T-cell (primary cell): ENCODE data around the gene CACNA1S. TPM values are rescaled to one million over a fixed set of nuclear protein-coding genes. Genes with fewer than 3 reads are reported as not detected.
A peak's percentile ranks its signal among the peaks of the same experiment; 100 is the strongest.

Experiments
- ATAC-seq, 4 experiments: fragments of 200-7000 bp in 3 of 4; fragments of 150-1000 bp in 1 of 4; cut with Tn5 transposase; replicated peaks in 1 of 4; 1 replicate in 3 of 4; 2 replicates in 1 of 4; pipeline ENCODE4 v1.10.0; 2021; ENCODE audit warnings: moderate library complexity in 3 of 4, mild to moderate bottlenecking in 2 of 4, moderate number of reproducible peaks in 1 of 4
- CTCF ChIA-PET, 2 donors: fragments of 300-600 bp; sonication (Branson Sonifier 250); formaldehyde crosslinking; loops; one replicate each; lab custom pipeline; 2022; ENCODE audit warnings: antibody characterized with exemption in 2 of 2; lab: Charles Lee
- POLR2A ChIA-PET, 2 donors: fragments of 300-600 bp; sonication (Branson Sonifier 250); formaldehyde crosslinking; loops; one replicate each; lab custom pipeline; 2022; ENCODE audit warnings: antibody characterized with exemption in 2 of 2; lab: Charles Lee
- DNase-seq, 35 experiments: peaks; one replicate each; pipeline versions ENCODE4 v3.0.0 to v3.0.0-alpha.2; 2013 to 2023
- H3K27ac ChIP-seq: one replicate; pipeline ENCODE4 v1.5.1; 2013; ENCODE audit warnings: low read length
- H3K27me3 ChIP-seq, 2 experiments: replicated peaks in 1 of 2; 1 replicate in 1 of 2; 2 replicates in 1 of 2; pipeline versions ENCODE4 v1.6.1 to v1.7.0; 2013; ENCODE audit warnings: low read length in 1 of 2, mixed read lengths in 1 of 2; ENCODE audit not compliant: control insufficient read depth in 2 of 2, insufficient read depth in 2 of 2; ENCODE audit errors: extremely low read depth in 1 of 2
- H3K36me3 ChIP-seq, 2 donors: 1 replicate in 1 of 2; 2 replicates in 1 of 2; pipeline versions ENCODE4 v1.6.1 to v1.7.0; 2013; ENCODE audit warnings: low read length in 1 of 2; ENCODE audit not compliant: control insufficient read depth in 2 of 2, insufficient read depth in 1 of 2; ENCODE audit errors: extremely low read depth in 1 of 2
- H3K4me1 ChIP-seq, 2 experiments: 1 replicate in 1 of 2; 2 replicates in 1 of 2; pipeline versions ENCODE4 v1.6.1 to v1.7.0; 2013; ENCODE audit warnings: low read length in 2 of 2, mixed read lengths in 1 of 2; ENCODE audit not compliant: insufficient read depth in 2 of 2, control insufficient read depth in 1 of 2; ENCODE audit errors: extremely low read depth in 1 of 2
- H3K4me3 ChIP-seq, 2 donors: 1 replicate in 1 of 2; 2 replicates in 1 of 2; pipeline versions ENCODE4 v1.5.1 to v1.7.0; 2013; ENCODE audit warnings: mild to moderate bottlenecking in 2 of 2, low read length in 1 of 2, moderate library complexity in 1 of 2; ENCODE audit not compliant: control insufficient read depth in 1 of 2; ENCODE audit errors: extremely low read depth in 1 of 2
- H3K9me3 ChIP-seq: 2 replicates; pipeline ENCODE4 v1.7.0; 2013
- H3K27ac Mint-ChIP-seq, 2 donors: one replicate each; pipeline ENCODE4 v1.8.0; 2020 to 2021; ENCODE audit warnings: mild to moderate bottlenecking in 2 of 2, mixed read lengths in 2 of 2
- H3K27me3 Mint-ChIP-seq, 2 donors: one replicate each; pipeline ENCODE4 v1.8.0; 2021 to 2022; ENCODE audit warnings: mixed read lengths in 2 of 2
- H3K36me3 Mint-ChIP-seq: one replicate; pipeline ENCODE4 v1.8.0; 2021; ENCODE audit warnings: mixed read lengths
- H3K4me1 Mint-ChIP-seq, 3 donors: one replicate each; pipeline ENCODE4 v1.8.0; 2020 to 2022; ENCODE audit warnings: mixed read lengths in 3 of 3, mild to moderate bottlenecking in 1 of 3
- H3K4me3 Mint-ChIP-seq, 3 donors: one replicate each; pipeline ENCODE4 v1.8.0; 2020 to 2022; ENCODE audit warnings: mild to moderate bottlenecking in 3 of 3, mixed read lengths in 3 of 3, moderate library complexity in 3 of 3
- H3K9me3 Mint-ChIP-seq, 3 donors: one replicate each; pipeline ENCODE4 v1.8.0; 2020 to 2022; ENCODE audit warnings: mixed read lengths in 3 of 3
- WGBS: methylation state at CpG from one replicate; pipeline ENCODE4 v1.1.5; 2013; ENCODE audit warnings: missing lambda C conversion rate; ENCODE audit not compliant: insufficient coverage; 5-methylcytosine and 5-hydroxymethylcytosine counted together
- total RNA-seq, 35 experiments: library from RNA in 6 of 35; stranded (reverse) in 6 of 35; fragments of 120-200 nt in 1 of 35; gene quantifications; one replicate each; pipeline versions ENCODE4 v1.2.1 to v1.2.4 and lab custom pipeline; 2013 to 2026

The CACNA1S gene
- total RNA-seq, 5 donors from 2014 or later (not counting 1 experiment from before 2014, with no cell fraction given), result not detected

- no peaks in the 10 kb centered on the region for H3K27me3 Mint-ChIP-seq
- H3K4me3 ChIP-seq, result peak overlapping the region; percentile 71 to 84
- H3K4me1 Mint-ChIP-seq, result peaks cover 4 to 21% (median 20%) of the 10 kb centered on the region in 3 donors
- H3K9me3 ChIP-seq, result no peaks in the 10 kb centered on the region
- H3K27ac Mint-ChIP-seq, result peak overlapping the region; percentile 83 to 90
- H3K27me3 ChIP-seq, result peaks cover 2 to 12% of the 10 kb centered on the region in 2 experiments
- H3K27ac ChIP-seq, result peak overlapping the region; percentile 16
- peak; percentile 87 to 89 (median 89) for ATAC-seq
- no peaks in the 10 kb centered on the region for H3K36me3 Mint-ChIP-seq
- H3K36me3 ChIP-seq, result no peaks in the 10 kb centered on the region
- CTCF ChIA-PET, result interaction anchor here (0.7 to 1.8 kb wide), 12 partner anchors 8 to 590 kb away, joined by 3 to 10 read pairs (median 5); partner anchors contain the start of gene TMEM9 (in 1 of the 2)
- peaks cover 3 to 22% of the 10 kb centered on the region in 2 experiments for H3K4me1 ChIP-seq
- H3K4me3 Mint-ChIP-seq, result peak overlapping the region; percentile 84 to 90 (median 88)
- 2% methylated on average over 87 of the region's 88 CpGs for WGBS
- H3K9me3 Mint-ChIP-seq, result no peaks in the 10 kb centered on the region
- POLR2A ChIA-PET, result interaction anchor here (0.6 kb wide), 7 partner anchors 27 to 175 kb away, joined by 3 to 6 read pairs (median 4); no protein-coding TSS in a partner anchor
- DNase-seq, result peak; percentile 44 to 82 (median 61)
Observed at GRCh38 chr1:201114245-201115131, 2.3 kb upstream of the CACNA1S start.

- Histone ChIP-seq H3K4me3 (peak overlapping the region; percentile 71 to 84), H3K36me3 (no peaks in the 10 kb centered on the region), H3K9me3 (no peaks in the 10 kb centered on the region), H3K4me1 (peaks cover 3 to 18% of the 10 kb centered on the region in 2 experiments), H3K27ac (peak overlapping the region; percentile 16), H3K27me3 (peaks cover 2 to 12% of the 10 kb centered on the region in 2 experiments)
- Mint-ChIP-seq H3K4me3 (peak overlapping the region; percentile 84 to 90 (median 88)), H3K36me3 (no peaks in the 10 kb centered on the region), H3K4me1 (peaks cover 0 to 19% (median 14%) of the 10 kb centered on the region in 3 donors), H3K27ac (peak overlapping the region; percentile 62 to 63), H3K9me3 (no peaks in the 10 kb centered on the region), H3K27me3 (no peaks in the 10 kb centered on the region)
- no peak for DNase-seq
- ChIA-PET CTCF (interaction anchor here (0.5 to 1.8 kb wide), 13 partner anchors 9 to 591 kb away, joined by 3 to 10 read pairs (median 5); partner anchors contain the start of gene TMEM9 (in 1 of the 2)), POLR2A (interaction anchor here (0.5 to 0.6 kb wide), 6 partner anchors 27 to 847 kb away, joined by 3 to 7 read pairs (median 6); no protein-coding TSS in a partner anchor)
- peak in 2 of 4 experiments; percentile 0 to 2 for ATAC-seq
- WGBS, result 50% methylated on average over 2 of the region's 17 CpGs
Observed at GRCh38 chr1:201113451-201114244, 1.4 kb upstream of the CACNA1S start.

GRCh38 chr1:201112926-201113325 lies 700 bp upstream of the CACNA1S start:
- H3K36me3 Mint-ChIP-seq, result no peaks in the 10 kb centered on the region
- H3K27ac Mint-ChIP-seq, result peak overlapping the region; percentile 22 to 59

DNA sequence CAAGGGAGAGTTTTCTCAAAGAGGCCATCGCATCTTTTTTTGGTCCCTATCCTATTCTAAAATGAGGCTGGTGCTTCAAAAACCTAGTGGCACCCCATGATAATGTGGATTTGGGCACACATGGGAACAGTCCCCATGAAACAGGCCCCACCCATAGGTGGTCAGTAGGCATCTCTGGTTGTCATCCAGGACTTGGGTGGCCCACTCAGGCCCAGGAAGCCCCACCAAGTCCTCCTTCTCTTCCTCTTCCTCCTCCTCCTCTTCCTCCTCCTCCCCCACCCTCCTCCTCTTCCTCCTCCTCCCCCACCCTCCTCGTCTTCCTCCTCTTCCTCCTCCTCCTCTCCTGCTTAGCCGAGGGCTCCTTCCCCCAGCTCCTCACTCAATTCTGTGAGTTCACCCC lies 554 bp downstream of the CACNA1S start:
- WGBS, result 80% methylated on average over 1 of the region's 3 CpGs
- no peak overlapping the region for H3K4me3 Mint-ChIP-seq
- no peaks in the 10 kb centered on the region for H3K27me3 Mint-ChIP-seq
- Histone ChIP-seq H3K4me3 (no peak overlapping the region), H3K27me3 (peaks cover 0 to 12% of the 10 kb centered on the region in 2 experiments), H3K9me3 (no peaks in the 10 kb centered on the region), H3K4me1 (peaks cover 3 to 18% of the 10 kb centered on the region in 2 experiments), H3K36me3 (no peaks in the 10 kb centered on the region), H3K27ac (no peak overlapping the region)
- DNase-seq, result no peak
- H3K9me3 Mint-ChIP-seq, result no peaks in the 10 kb centered on the region
- ATAC-seq, result no peak
- H3K4me1 Mint-ChIP-seq, result peaks cover 0 to 19% (median 14%) of the 10 kb centered on the region in 3 donors
- no peaks in the 10 kb centered on the region for H3K36me3 Mint-ChIP-seq
- CTCF ChIA-PET, result interaction anchor here in 1 of 2 donors (0.7 to 1.0 kb wide), 3 partner anchors 7 to 509 kb away, joined by 3 to 8 read pairs (median 3); no protein-coding TSS in a partner anchor
- POLR2A ChIA-PET, result no interaction called here
- H3K27ac Mint-ChIP-seq, result no peak overlapping the region

More at GRCh38 chr1:201112926-201113325, 700 bp upstream of the CACNA1S start:
- H3K27ac ChIP-seq, result no peak overlapping the region
- no peak overlapping the region for H3K4me3 ChIP-seq
- peaks cover 2 to 12% of the 10 kb centered on the region in 2 experiments for H3K27me3 ChIP-seq
- WGBS, result no CpG with 5 or more reads among the region's 3 CpGs
- no peaks in the 10 kb centered on the region for H3K9me3 ChIP-seq
- no peak for ATAC-seq
- Mint-ChIP-seq H3K4me1 (peaks cover 0 to 19% (median 14%) of the 10 kb centered on the region in 3 donors), H3K4me3 (peak overlapping the region in 2 of 3 donors; percentile 49 to 90), H3K27me3 (no peaks in the 10 kb centered on the region), H3K9me3 (no peaks in the 10 kb centered on the region)
- POLR2A ChIA-PET, result no interaction called here
- H3K36me3 ChIP-seq, result no peaks in the 10 kb centered on the region
- CTCF ChIA-PET, result interaction anchor here (0.7 to 1.8 kb wide), 2 partner anchors 140 to 147 kb away, joined by 5 read pairs; no protein-coding TSS in a partner anchor
- H3K4me1 ChIP-seq, result peaks cover 3 to 18% of the 10 kb centered on the region in 2 experiments
- no peak for DNase-seq

GRCh38 chr1:201111156-201111555 lies 1.1 kb downstream of the CACNA1S start:
- 72% methylated on average over 4 of the region's 7 CpGs for WGBS

More at GRCh38 chr1:201111156-201111555, 1.1 kb downstream of the CACNA1S start:
- Histone ChIP-seq H3K27me3 (peaks cover 0 to 12% of the 10 kb centered on the region in 2 experiments), H3K9me3 (no peaks in the 10 kb centered on the region), H3K27ac (no peak overlapping the region), H3K4me1 (peaks cover 3 to 18% of the 10 kb centered on the region in 2 experiments), H3K4me3 (no peak overlapping the region), H3K36me3 (no peaks in the 10 kb centered on the region)
- no peak for DNase-seq
- ChIA-PET POLR2A (no interaction called here), CTCF (interaction anchor here in 1 of 2 donors (0.7 to 1.0 kb wide), 3 partner anchors 8 to 509 kb away, joined by 3 to 8 read pairs (median 3); no protein-coding TSS in a partner anchor)
- H3K4me1 Mint-ChIP-seq, result peaks cover 0 to 14% (median 12%) of the 10 kb centered on the region in 3 donors
- no peak overlapping the region for H3K27ac Mint-ChIP-seq
- ATAC-seq, result no peak
- no peaks in the 10 kb centered on the region for H3K36me3 Mint-ChIP-seq
- no peaks in the 10 kb centered on the region for H3K9me3 Mint-ChIP-seq
- no peaks in the 10 kb centered on the region for H3K27me3 Mint-ChIP-seq
- H3K4me3 Mint-ChIP-seq, result no peak overlapping the region
